NCI-H69 (cell line): ENCODE measurements around the gene YY1.
"Not testable (repeated sequence)": the region's sequence is repeated elsewhere in the genome, so short reads cannot be mapped to it uniquely, and the experiment has no call there.

ENCODE experiments used
- DNase-seq: peaks from one replicate; lab custom pipeline; 2025; lab: John Stamatoyannopoulos, UW

The YY1 gene

GRCh38 chr14:100238419-100239210, at the start of gene YY1:
YY1 (plus strand) TSS chr14:100239144; CDS start chr14:100239245, 101 bp downstream.
- peak; percentile 100 for DNase-seq

DNA sequence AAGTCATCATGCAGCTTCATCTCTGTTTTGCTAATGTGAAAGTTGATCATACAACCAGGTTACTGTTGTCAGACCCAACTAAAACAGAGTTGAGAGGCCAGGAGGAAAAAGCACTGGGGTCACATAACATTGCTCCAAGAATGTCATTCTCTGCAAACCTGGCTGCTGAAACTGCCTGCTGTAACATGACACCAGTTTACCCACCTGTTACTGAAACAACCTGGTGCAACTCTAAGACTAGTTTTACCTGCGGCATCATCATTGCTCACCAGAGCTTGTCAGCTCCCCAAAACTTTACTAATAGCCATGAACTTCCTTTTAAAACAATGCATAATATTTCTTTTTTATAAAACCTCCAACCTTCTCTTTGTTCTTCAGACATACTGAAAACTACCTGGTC, 48.8 kb upstream of the YY1 start:
- peak; percentile 31 for DNase-seq

GRCh38 chr14:100191584-100192249, 47.2 kb upstream of the YY1 start:
- DNase-seq, result no peak

DNA sequence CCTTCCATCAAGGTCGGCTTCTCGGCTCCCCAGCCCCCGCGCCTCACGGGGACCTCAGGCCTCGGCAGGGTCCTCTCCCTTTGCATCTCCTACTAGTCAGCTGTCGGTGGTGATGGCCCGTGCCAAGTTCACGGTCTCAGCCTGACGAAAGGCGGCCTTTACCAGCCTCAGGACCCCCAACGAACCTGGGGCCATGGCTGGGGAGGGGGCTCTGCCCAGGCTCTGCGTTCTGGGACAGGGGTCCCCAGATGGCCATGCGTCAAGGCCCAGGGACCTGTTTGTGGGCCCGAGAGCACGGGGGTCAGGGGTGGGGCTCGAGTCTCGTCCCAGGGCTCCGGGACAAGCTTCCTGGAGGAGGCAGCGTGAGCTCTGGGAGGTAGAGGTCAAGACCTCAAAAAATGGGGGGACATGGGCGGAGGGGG, 46.7 kb upstream of the YY1 start:
- DNase-seq, result no peak

DNA sequence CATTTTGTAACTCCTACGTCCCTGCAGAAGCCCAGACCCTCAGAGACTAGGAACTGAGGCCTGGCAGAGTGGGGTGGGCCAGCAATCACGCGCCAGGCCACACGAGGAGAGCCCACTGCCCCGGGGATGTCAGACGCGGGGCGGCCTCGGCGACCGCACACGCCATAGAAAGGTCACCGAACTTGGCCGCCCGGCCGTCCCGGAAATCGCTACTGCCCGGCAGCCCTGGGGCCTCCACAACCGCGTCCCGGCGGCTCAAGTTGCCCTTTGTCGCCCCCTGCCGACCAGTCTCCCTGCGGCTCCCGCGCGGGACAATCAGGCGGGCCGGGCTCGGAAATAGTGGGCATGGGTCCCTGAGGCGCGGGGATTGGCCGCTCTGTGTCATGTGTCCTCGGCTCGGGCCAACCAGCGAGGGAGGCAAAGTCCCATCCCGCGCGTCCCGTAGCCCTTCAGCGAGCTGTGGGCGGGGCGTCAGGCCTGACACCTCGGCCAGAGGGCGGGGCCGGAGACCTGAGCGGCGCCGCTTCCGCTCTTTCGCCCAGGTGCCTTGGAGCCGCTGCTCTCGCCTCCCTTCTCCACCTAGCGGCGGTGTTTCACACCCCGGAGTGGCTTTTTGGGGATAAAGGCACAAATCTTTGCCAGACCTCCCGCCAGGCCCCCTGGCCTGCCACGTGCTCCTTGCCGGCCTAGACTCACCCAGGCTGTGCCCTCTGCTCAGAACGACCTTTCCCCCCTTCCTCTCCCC, 46.1 kb upstream of the YY1 start:
- DNase-seq, result peak; percentile 100

DNA sequence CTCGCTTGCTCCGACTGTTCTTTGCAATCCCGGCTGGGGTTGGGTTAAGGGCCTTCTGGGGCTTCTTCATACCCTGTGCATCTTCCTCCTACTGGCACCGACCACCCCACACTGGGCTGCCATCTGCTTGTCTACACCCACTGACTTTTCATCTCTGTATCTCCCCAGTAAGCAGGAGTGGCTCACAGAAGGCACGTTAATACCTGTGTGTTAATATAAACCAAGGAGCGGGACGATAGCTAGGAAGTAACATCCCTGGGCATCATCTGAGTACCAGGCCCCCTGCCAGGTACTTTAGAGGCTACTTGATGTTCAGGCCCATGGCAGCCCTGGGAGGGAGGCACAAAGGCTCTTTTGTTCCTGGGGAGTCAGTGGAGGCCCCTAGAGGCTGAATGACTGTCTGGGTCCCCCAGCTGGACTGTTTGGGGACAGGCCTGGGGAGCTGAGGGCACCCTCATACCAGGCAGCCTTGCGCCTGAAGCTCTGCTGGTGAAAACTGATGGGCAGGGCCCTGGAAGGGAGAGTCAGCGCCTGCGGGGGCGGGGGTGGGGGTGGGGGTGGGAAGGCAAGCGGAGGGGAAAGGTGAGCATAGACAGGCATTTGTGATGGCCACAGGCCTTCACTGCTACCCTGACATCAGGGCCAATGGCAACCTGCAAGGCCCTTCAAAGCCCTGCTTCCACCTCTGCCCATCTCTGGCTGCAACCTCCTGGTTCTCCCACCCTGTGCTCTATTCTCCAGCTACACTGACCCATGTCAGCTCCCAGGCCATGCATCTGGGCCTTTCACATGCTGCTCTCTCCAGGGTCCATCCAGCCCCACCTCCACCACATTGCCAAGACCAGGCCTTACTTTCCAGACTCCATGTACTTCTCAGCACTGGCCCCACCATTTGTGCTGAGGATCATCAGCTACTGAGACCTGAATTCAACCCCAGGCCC, 45.3 kb upstream of the YY1 start:
- DNase-seq, result no peak

GRCh38 chr14:100199240-100199860, 39.6 kb upstream of the YY1 start:
- DNase-seq, result peak; percentile 24

GRCh38 chr14:100200311-100200710, 38.6 kb upstream of the YY1 start:
- no peak for DNase-seq

GRCh38 chr14:100201701-100202100, 37.2 kb upstream of the YY1 start:
- DNase-seq, result no peak

DNA sequence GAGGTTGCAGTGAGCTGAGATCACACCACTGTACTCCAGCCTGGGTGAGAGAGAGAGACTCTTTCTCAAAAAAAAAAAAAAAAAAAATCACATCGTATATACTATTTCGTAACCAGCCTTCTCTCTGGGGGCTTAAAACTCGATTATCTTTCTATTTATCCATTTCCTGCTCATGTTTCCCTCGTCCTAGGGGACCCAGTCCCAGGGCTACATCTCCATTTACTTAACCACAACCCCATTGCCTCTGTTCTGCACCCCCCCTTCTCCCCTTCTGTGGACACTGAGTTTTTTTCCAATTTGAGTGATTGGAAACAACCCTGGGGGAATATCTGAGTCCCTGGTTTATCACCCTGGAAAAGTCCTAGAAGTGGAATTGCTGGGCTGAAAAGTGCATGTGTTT, 36.2 kb upstream of the YY1 start:
- DNase-seq, result no peak

DNA sequence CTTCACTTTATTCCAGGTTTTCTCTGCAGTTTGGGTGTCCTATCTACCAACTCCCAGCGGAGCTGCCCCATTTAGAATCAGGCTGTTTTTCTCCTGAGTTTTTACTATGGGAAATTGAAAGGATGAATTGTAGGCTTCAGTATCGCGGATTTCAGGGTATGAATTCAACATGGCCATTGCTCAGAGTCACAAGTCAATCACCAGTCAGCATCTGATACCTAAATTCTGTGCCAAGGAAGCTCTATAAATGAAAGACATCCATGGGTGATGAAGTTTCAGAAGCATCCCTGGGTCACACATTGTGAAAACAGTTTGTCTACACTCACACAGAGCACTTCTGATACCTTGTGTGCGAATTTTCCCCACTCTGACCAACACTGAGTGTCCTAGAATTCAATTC, 35.8 kb upstream of the YY1 start:
- DNase-seq, result no peak

- DNase-seq, result no peak
Observed at GRCh38 chr14:100203962-100204834, 34.7 kb upstream of the YY1 start.

- not testable (repeated sequence) for DNase-seq
Observed at GRCh38 chr14:100204835-100205167, 34.1 kb upstream of the YY1 start.

GRCh38 chr14:100207588-100207987, 31.4 kb upstream of the YY1 start:
- not testable (repeated sequence) for DNase-seq

DNA sequence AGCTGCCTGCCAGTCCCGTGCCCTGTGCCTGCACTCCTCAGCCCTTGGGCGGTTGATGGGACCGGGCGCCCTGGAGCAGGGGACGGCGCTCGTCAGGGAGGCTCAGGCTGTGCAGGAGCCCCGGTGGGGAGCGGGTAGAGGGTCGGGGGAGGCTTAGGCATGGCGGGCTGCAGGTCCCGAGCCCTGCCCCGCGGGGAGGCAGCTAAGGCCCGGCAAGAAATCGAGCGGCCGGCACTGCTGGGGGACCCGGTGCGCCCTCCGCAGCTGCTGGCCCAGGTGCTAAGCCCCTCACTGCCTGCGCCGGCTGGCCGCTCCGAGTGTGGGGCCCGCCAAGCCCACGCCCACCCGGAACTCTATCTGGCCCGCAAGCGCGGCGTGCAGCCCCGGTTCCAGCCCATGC, 30.8 kb upstream of the YY1 start:
- not testable (repeated sequence) for DNase-seq

- DNase-seq, result no peak
Observed at GRCh38 chr14:100211366-100211765, 27.6 kb upstream of the YY1 start.

- DNase-seq, result no peak
Observed at GRCh38 chr14:100211893-100212292, 27.1 kb upstream of the YY1 start.

- no peak for DNase-seq
Observed at GRCh38 chr14:100212476-100213333, 26.2 kb upstream of the YY1 start.

GRCh38 chr14:100213587-100213955, 25.4 kb upstream of the YY1 start:
- no peak for DNase-seq
